ENCODE measurements around the gene CSMD2.

The CSMD2 gene

GRCh38 chr1:33948291-33948690, 216.7 kb downstream of the CSMD2 start:
- Histone ChIP-seq H4K20me1 (ENCODE audit: insufficient read depth, low read length) (no peaks in the 10 kb centered on the region), H3K36me3 (replicated peaks; ENCODE audit: low read depth, low read length) (no peaks in the 10 kb centered on the region), H3K9ac (ENCODE audit: low read length) (no peak overlapping the region), H2AFZ (ENCODE audit: low read depth, low read length) (no peak overlapping the region), H3K4me3 (ENCODE audit: low read length) (no peak overlapping the region), H3K27ac (ENCODE audit: low read length) (no peak overlapping the region), H3K27me3 (ENCODE audit: low read depth, low read length) (no peaks in the 10 kb centered on the region), H3K9me3 (ENCODE audit: insufficient read depth, low read length) (no peaks in the 10 kb centered on the region), H3K4me2 (ENCODE audit: low read length) (no peak overlapping the region), H3K4me1 (ENCODE audit: low read length) (no peaks in the 10 kb centered on the region), H3K79me2 (ENCODE audit: low read length) (no peaks in the 10 kb centered on the region)
- TF ChIP-seq, protein P1, sequence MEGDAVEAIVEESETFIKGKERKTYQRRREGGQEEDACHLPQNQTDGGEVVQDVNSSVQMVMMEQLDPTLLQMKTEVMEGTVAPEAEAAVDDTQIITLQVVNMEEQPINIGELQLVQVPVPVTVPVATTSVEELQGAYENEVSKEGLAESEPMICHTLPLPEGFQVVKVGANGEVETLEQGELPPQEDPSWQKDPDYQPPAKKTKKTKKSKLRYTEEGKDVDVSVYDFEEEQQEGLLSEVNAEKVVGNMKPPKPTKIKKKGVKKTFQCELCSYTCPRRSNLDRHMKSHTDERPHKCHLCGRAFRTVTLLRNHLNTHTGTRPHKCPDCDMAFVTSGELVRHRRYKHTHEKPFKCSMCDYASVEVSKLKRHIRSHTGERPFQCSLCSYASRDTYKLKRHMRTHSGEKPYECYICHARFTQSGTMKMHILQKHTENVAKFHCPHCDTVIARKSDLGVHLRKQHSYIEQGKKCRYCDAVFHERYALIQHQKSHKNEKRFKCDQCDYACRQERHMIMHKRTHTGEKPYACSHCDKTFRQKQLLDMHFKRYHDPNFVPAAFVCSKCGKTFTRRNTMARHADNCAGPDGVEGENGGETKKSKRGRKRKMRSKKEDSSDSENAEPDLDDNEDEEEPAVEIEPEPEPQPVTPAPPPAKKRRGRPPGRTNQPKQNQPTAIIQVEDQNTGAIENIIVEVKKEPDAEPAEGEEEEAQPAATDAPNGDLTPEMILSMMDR (IDR thresholded peaks at IDR 0.05; ENCODE audit: low read depth, low read length), result no peak
- no peak for TF ChIP-seq EZH2phosphoT487 (IDR thresholded peaks at IDR 0.05; ENCODE audit: low read depth)

DNA sequence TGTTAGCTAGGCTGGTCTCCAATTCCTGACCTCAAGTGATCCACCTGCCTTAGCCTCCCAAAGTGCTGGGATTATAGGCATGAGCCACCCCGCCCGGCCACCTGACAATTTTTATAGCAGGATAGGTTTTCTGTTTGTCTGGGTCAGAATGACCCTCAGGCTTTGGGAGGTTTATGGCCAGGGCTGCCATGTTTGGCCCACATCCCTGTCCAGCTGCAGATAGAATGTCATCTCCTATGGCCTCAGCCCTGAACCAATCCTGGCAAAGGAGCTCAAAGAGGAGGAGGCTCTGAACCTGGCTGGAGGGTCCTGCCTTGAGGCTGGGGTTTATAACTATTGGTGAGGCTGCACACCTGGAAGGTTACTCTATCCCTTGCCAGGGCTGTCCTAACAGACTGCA, 218.2 kb downstream of the CSMD2 start:
- TF ChIP-seq, protein P1 (IDR thresholded peaks at IDR 0.05; ENCODE audit: low read depth, low read length), result no peak
- TF ChIP-seq EZH2phosphoT487 (IDR thresholded peaks at IDR 0.05; ENCODE audit: low read depth), result no peak
- no peaks in the 10 kb centered on the region for H3K36me3 ChIP-seq (replicated peaks; ENCODE audit: low read depth, low read length)
- no peak overlapping the region for H3K4me2 ChIP-seq (ENCODE audit: low read length)
- H4K20me1 ChIP-seq (ENCODE audit: insufficient read depth, low read length), result no peaks in the 10 kb centered on the region
- no peak overlapping the region for H3K4me3 ChIP-seq (ENCODE audit: low read length)
- no peak overlapping the region for H3K9ac ChIP-seq (ENCODE audit: low read length)
- no peaks in the 10 kb centered on the region for H3K4me1 ChIP-seq (ENCODE audit: low read length)
- H3K79me2 ChIP-seq (ENCODE audit: low read length), result no peaks in the 10 kb centered on the region
- no peak overlapping the region for H3K27ac ChIP-seq (ENCODE audit: low read length)
- H3K27me3 ChIP-seq (ENCODE audit: low read depth, low read length), result no peaks in the 10 kb centered on the region
- H2AFZ ChIP-seq (ENCODE audit: low read depth, low read length), result no peak overlapping the region
- no peaks in the 10 kb centered on the region for H3K9me3 ChIP-seq (ENCODE audit: insufficient read depth, low read length)

- Histone ChIP-seq H3K27me3 (ENCODE audit: low read depth, low read length) (no peaks in the 10 kb centered on the region), H3K4me1 (ENCODE audit: low read length) (no peaks in the 10 kb centered on the region), H3K79me2 (ENCODE audit: low read length) (no peaks in the 10 kb centered on the region)
Measured at GRCh38 chr1:33944846-33945245, 220.2 kb downstream of the CSMD2 start.

GRCh38 chr1:33943978-33944377, 221.1 kb downstream of the CSMD2 start:
- H3K4me3 ChIP-seq (ENCODE audit: low read length), result no peak overlapping the region
- no peak overlapping the region for H3K9ac ChIP-seq (ENCODE audit: low read length)
- TF ChIP-seq EZH2phosphoT487 (IDR thresholded peaks at IDR 0.05; ENCODE audit: low read depth), result no peak
- TF ChIP-seq, protein P1 (IDR thresholded peaks at IDR 0.05; ENCODE audit: low read depth, low read length), result no peak
- no peaks in the 10 kb centered on the region for H3K27me3 ChIP-seq (ENCODE audit: low read depth, low read length)
- H3K9me3 ChIP-seq (ENCODE audit: insufficient read depth, low read length), result no peaks in the 10 kb centered on the region
- no peak overlapping the region for H3K27ac ChIP-seq (ENCODE audit: low read length)
- no peak overlapping the region for H2AFZ ChIP-seq (ENCODE audit: low read depth, low read length)
- H3K79me2 ChIP-seq (ENCODE audit: low read length), result no peaks in the 10 kb centered on the region
- no peaks in the 10 kb centered on the region for H3K36me3 ChIP-seq (replicated peaks; ENCODE audit: low read depth, low read length)
- no peak overlapping the region for H3K4me2 ChIP-seq (ENCODE audit: low read length)
- H3K4me1 ChIP-seq (ENCODE audit: low read length), result no peaks in the 10 kb centered on the region
- no peaks in the 10 kb centered on the region for H4K20me1 ChIP-seq (ENCODE audit: insufficient read depth, low read length)

More at GRCh38 chr1:33944846-33945245, 220.2 kb downstream of the CSMD2 start:
- TF ChIP-seq EZH2phosphoT487 (IDR thresholded peaks at IDR 0.05; ENCODE audit: low read depth), result no peak
- TF ChIP-seq, protein P1 (IDR thresholded peaks at IDR 0.05; ENCODE audit: low read depth, low read length), result no peak
- Histone ChIP-seq H3K9me3 (ENCODE audit: insufficient read depth, low read length) (no peaks in the 10 kb centered on the region), H3K27ac (ENCODE audit: low read length) (no peak overlapping the region), H3K4me3 (ENCODE audit: low read length) (no peak overlapping the region), H2AFZ (ENCODE audit: low read depth, low read length) (no peak overlapping the region), H3K9ac (ENCODE audit: low read length) (no peak overlapping the region), H3K4me2 (ENCODE audit: low read length) (no peak overlapping the region), H3K36me3 (replicated peaks; ENCODE audit: low read depth, low read length) (no peaks in the 10 kb centered on the region), H4K20me1 (ENCODE audit: insufficient read depth, low read length) (no peaks in the 10 kb centered on the region)
